ENCODE data around the gene DNAJC1.

DNAJC1 gene

DNA sequence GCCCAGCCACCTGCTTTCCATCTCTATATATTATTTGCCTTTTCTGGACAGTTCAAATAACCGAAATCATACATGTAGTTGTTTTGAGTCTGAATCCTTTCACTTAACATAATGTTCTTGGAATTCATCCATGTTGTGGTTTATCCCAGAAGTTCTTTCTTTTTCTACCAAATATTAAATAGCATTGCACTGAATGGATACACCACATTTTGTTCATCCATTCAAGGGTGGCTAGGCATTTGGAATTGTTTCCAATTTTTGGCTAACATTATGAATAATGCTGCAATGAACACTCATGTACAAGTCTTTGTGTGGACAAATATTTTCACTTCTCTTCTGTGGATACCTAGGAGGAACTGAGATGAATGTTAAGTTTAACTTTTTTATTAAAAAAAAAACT lies 18.0 kb downstream of the DNAJC1 start:
- TF ChIP-seq, protein P1, sequence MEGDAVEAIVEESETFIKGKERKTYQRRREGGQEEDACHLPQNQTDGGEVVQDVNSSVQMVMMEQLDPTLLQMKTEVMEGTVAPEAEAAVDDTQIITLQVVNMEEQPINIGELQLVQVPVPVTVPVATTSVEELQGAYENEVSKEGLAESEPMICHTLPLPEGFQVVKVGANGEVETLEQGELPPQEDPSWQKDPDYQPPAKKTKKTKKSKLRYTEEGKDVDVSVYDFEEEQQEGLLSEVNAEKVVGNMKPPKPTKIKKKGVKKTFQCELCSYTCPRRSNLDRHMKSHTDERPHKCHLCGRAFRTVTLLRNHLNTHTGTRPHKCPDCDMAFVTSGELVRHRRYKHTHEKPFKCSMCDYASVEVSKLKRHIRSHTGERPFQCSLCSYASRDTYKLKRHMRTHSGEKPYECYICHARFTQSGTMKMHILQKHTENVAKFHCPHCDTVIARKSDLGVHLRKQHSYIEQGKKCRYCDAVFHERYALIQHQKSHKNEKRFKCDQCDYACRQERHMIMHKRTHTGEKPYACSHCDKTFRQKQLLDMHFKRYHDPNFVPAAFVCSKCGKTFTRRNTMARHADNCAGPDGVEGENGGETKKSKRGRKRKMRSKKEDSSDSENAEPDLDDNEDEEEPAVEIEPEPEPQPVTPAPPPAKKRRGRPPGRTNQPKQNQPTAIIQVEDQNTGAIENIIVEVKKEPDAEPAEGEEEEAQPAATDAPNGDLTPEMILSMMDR (IDR thresholded peaks at IDR 0.05; ENCODE audit: low read length): no peak
- TF ChIP-seq EZH2 (IDR thresholded peaks at IDR 0.05; ENCODE audit: borderline replicate concordance, low read length): no peak
- no peaks in the 10 kb centered on the region for H3K79me2 ChIP-seq (ENCODE audit: insufficient read depth, low read length)
- no peaks in the 10 kb centered on the region for H3K9me3 ChIP-seq (ENCODE audit: low read length)
- no peaks in the 10 kb centered on the region for H3F3A ChIP-seq (ENCODE audit: insufficient read depth, low read length)
- no peak overlapping the region for H3K4me2 ChIP-seq (ENCODE audit: low read length)
- H3K9ac ChIP-seq (ENCODE audit: low read length): no peak overlapping the region
- no peaks in the 10 kb centered on the region for H3K4me1 ChIP-seq (ENCODE audit: insufficient read depth, low read length, severe bottlenecking)
- no peaks in the 10 kb centered on the region for H4K20me1 ChIP-seq (ENCODE audit: insufficient read depth, low read length)
- H3K27ac ChIP-seq (ENCODE audit: low read depth, low read length, poor library complexity, severe bottlenecking): no peak overlapping the region
- no peak overlapping the region for H2AFZ ChIP-seq (ENCODE audit: low read length)
- no peaks in the 10 kb centered on the region for H3K27me3 ChIP-seq (ENCODE audit: insufficient read depth, low read length)
- H3K36me3 ChIP-seq (ENCODE audit: insufficient read depth, low read length): no peaks in the 10 kb centered on the region
- H3K9me2 ChIP-seq (ENCODE audit: low read depth, low read length): no peaks in the 10 kb centered on the region
- H3K4me3 ChIP-seq (ENCODE audit: low read depth, low read length, poor library complexity, severe bottlenecking): no peak overlapping the region

DNA sequence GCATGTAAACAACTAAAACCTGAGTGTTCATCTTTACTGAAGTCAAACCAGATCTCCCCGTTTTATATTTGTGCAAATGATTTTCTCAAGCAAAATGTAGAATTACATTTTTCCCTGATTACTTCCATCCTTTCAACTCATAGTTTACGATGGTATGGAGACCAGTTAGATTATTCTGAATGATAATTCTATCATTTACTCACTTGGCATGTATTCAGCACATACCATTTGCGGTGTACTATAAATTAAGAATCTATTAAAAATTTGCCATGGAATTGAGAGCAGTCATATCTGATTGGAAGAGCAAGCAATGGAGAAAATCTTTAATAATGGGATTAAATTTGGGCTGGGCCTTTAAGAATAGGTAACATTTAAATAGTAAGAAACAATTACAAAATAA lies 22.4 kb downstream of the DNAJC1 start:
- H3K4me1 ChIP-seq (ENCODE audit: insufficient read depth, low read length, severe bottlenecking): no peaks in the 10 kb centered on the region
- H3K27me3 ChIP-seq (ENCODE audit: insufficient read depth, low read length): no peaks in the 10 kb centered on the region
- no peak overlapping the region for H3K4me3 ChIP-seq (ENCODE audit: low read depth, low read length, poor library complexity, severe bottlenecking)
- no peak overlapping the region for H2AFZ ChIP-seq (ENCODE audit: low read length)
- no peak overlapping the region for H3K9ac ChIP-seq (ENCODE audit: low read length)
- no peaks in the 10 kb centered on the region for H3K9me3 ChIP-seq (ENCODE audit: low read length)
- H3K79me2 ChIP-seq (ENCODE audit: insufficient read depth, low read length): no peaks in the 10 kb centered on the region
- H3K27ac ChIP-seq (ENCODE audit: low read depth, low read length, poor library complexity, severe bottlenecking): no peak overlapping the region
- H4K20me1 ChIP-seq (ENCODE audit: insufficient read depth, low read length): no peaks in the 10 kb centered on the region
- no peaks in the 10 kb centered on the region for H3F3A ChIP-seq (ENCODE audit: insufficient read depth, low read length)
- H3K4me2 ChIP-seq (ENCODE audit: low read length): no peak overlapping the region
- no peaks in the 10 kb centered on the region for H3K36me3 ChIP-seq (ENCODE audit: insufficient read depth, low read length)
- TF ChIP-seq, protein P1 (IDR thresholded peaks at IDR 0.05; ENCODE audit: low read length): no peak
- TF ChIP-seq EZH2 (IDR thresholded peaks at IDR 0.05; ENCODE audit: borderline replicate concordance, low read length): no peak
- H3K9me2 ChIP-seq (ENCODE audit: low read depth, low read length): no peaks in the 10 kb centered on the region

DNA sequence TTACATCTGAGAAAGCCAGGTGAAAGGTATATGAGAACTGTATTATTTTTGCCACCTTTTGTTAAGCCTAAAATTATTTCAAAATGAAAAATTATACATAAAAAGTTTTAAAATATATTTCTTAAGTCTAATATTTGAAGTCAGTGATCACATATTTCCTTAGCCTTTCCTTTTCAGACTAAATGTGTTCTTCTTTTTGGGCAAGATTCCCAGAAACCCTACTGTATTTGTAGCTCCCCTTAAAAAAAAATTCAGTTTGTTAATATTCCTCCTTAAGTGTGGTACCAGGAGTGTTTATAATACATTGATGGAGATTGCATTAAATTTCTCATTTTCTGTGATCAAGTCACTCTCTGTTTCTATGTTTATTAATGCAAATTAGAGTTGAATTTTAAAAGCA lies 22.8 kb downstream of the DNAJC1 start:
- H3K4me1 ChIP-seq (ENCODE audit: insufficient read depth, low read length, severe bottlenecking): no peaks in the 10 kb centered on the region
- TF ChIP-seq, protein P1 (IDR thresholded peaks at IDR 0.05; ENCODE audit: low read length): no peak
- TF ChIP-seq EZH2 (IDR thresholded peaks at IDR 0.05; ENCODE audit: borderline replicate concordance, low read length): no peak
- no peaks in the 10 kb centered on the region for H3K9me3 ChIP-seq (ENCODE audit: low read length)
- H3K79me2 ChIP-seq (ENCODE audit: insufficient read depth, low read length): no peaks in the 10 kb centered on the region
- H3K4me3 ChIP-seq (ENCODE audit: low read depth, low read length, poor library complexity, severe bottlenecking): no peak overlapping the region
- no peak overlapping the region for H3K4me2 ChIP-seq (ENCODE audit: low read length)
- no peak overlapping the region for H3K27ac ChIP-seq (ENCODE audit: low read depth, low read length, poor library complexity, severe bottlenecking)
- no peaks in the 10 kb centered on the region for H3F3A ChIP-seq (ENCODE audit: insufficient read depth, low read length)
- H4K20me1 ChIP-seq (ENCODE audit: insufficient read depth, low read length): no peaks in the 10 kb centered on the region
- no peak overlapping the region for H2AFZ ChIP-seq (ENCODE audit: low read length)
- H3K9ac ChIP-seq (ENCODE audit: low read length): no peak overlapping the region
- no peaks in the 10 kb centered on the region for H3K9me2 ChIP-seq (ENCODE audit: low read depth, low read length)
- H3K36me3 ChIP-seq (ENCODE audit: insufficient read depth, low read length): no peaks in the 10 kb centered on the region
- H3K27me3 ChIP-seq (ENCODE audit: insufficient read depth, low read length): no peaks in the 10 kb centered on the region
